K562 (cell line): ENCODE measurements around the gene PRKAR2B. TPM values are rescaled to one million over a fixed set of nuclear protein-coding genes. Genes with fewer than 3 reads are reported as not detected.

Experiments used
- BRD4 ChIP-seq: fragments of 200-600 bp; sonication (generic); IDR thresholded peaks from 2 replicates; pipeline ENCODE4 v1.6.1; 2017; ENCODE audit warnings: inconsistent platforms
- CHCHD3 ChIP-seq: fragments of 250-450 bp; sonication (Bioruptor Pico); IDR thresholded peaks from 2 replicates; pipeline ENCODE4 v2.1.2; 2022; ENCODE audit warnings: mild to moderate bottlenecking
- DDX20 ChIP-seq: fragments of 450-650 bp; IDR thresholded peaks from 2 replicates; pipeline ENCODE4 v1.6.1; 2016; ENCODE audit warnings: missing genetic modification characterization, low read depth, mild to moderate bottlenecking, missing compliant biosample characterization, moderate library complexity
- E2F4 ChIP-seq: sonication (generic); formaldehyde crosslinking; IDR thresholded peaks from 2 replicates; pipeline ENCODE4 v1.8.0; 2022; ENCODE audit warnings: mild to moderate bottlenecking, low read depth, missing genetic modification reagents
- E2F5 ChIP-seq: sonication (generic); formaldehyde crosslinking; IDR thresholded peaks from 2 replicates; pipeline ENCODE4 v1.8.0; 2022; ENCODE audit warnings: mild to moderate bottlenecking, missing genetic modification reagents
- GABPA ChIP-seq: fragments of 200-800 bp; sonication (Bioruptor generic); conservative IDR thresholded peaks from 2 replicates; pipeline ENCODE4 v1.6.1; 2016; ENCODE audit warnings: low read depth, missing genetic modification characterization, missing compliant biosample characterization
- HDGF ChIP-seq: fragments of 450-650 bp; IDR thresholded peaks from 2 replicates; pipeline ENCODE4 v1.6.1; 2016
- HMG20A ChIP-seq: fragments of 450-650 bp; formaldehyde crosslinking; conservative IDR thresholded peaks from 2 replicates; pipeline ENCODE4 v1.4.0; 2020; ENCODE audit warnings: mild to moderate bottlenecking, mixed read lengths
- HNRNPH1 ChIP-seq: fragments of 200-400 bp; formaldehyde crosslinking; optimal IDR thresholded peaks from 2 replicates; pipeline ENCODE3; 2017; ENCODE audit warnings: low read depth, mild to moderate bottlenecking, low read length, moderate library complexity
- IFI16 ChIP-seq: fragments of 250-450 bp; sonication (Bioruptor Pico); IDR thresholded peaks from 2 replicates; pipeline ENCODE4 v2.1.2; 2022; ENCODE audit warnings: mild to moderate bottlenecking, inconsistent platforms
- MCM2 ChIP-seq: fragments of 450-650 bp; IDR thresholded peaks from 2 replicates; pipeline ENCODE4 v1.6.1; 2017; ENCODE audit warnings: low read depth, mild to moderate bottlenecking
- NFXL1 ChIP-seq: fragments of 450-650 bp; formaldehyde crosslinking; IDR thresholded peaks from 2 replicates; pipeline ENCODE4 v1.4.0; 2021; ENCODE audit warnings: mild to moderate bottlenecking
- NFYB ChIP-seq: IDR thresholded peaks from 2 replicates; pipeline ENCODE4 v1.6.1; 2011; ENCODE audit warnings: mild to moderate bottlenecking, moderate library complexity; ENCODE audit not compliant: insufficient read length; ENCODE audit errors: extremely low read depth
- POLR2AphosphoS5 ChIP-seq: IDR thresholded peaks from 2 replicates; pipeline ENCODE4 v1.6.1; 2011; ENCODE audit warnings: mild to moderate bottlenecking, low read depth, low read length, moderate library complexity; ENCODE audit not compliant: control insufficient read depth, insufficient read depth
- PRPF4 ChIP-seq: fragments of 200-400 bp; formaldehyde crosslinking; IDR thresholded peaks from one replicate; pipeline ENCODE4 v1.6.1; 2017; ENCODE audit warnings: low read length, low read depth, mild to moderate bottlenecking; ENCODE audit not compliant: insufficient read depth, poor library complexity, severe bottlenecking
- SMAD1 ChIP-seq: fragments of 150-350 bp; IDR thresholded peaks from 2 replicates; pipeline ENCODE4 v1.6.1; 2014; ENCODE audit warnings: low read length, low read depth; ENCODE audit not compliant: partially characterized antibody
- SNAPC5 ChIP-seq: fragments of 250-450 bp; sonication (Bioruptor Pico); IDR thresholded peaks from 2 replicates; pipeline ENCODE4 v1.8.0; 2021; ENCODE audit warnings: moderate library complexity, mild to moderate bottlenecking, inconsistent platforms
- SRF ChIP-seq, 2 experiments: fragments of 250-450, 450-650 bp in 1 of 2; sonication (Bioruptor Pico) in 1 of 2; sonication (generic) in 1 of 2; formaldehyde crosslinking; IDR thresholded peaks; 2 replicates each; pipeline versions ENCODE4 v1.5.0 to v1.5.1; 2020 to 2022; ENCODE audit warnings: mild to moderate bottlenecking in 1 of 2, missing genetic modification reagents in 1 of 2
- ZNF165 ChIP-seq: fragments of 250-450 bp; sonication (Bioruptor Pico); IDR thresholded peaks from 2 replicates; pipeline ENCODE4 v1.4.0; 2020; ENCODE audit warnings: borderline replicate concordance
- ZNF280A ChIP-seq: fragments of 450-650 bp; IDR thresholded peaks from 2 replicates; pipeline ENCODE4 v1.6.1; 2018; ENCODE audit warnings: mild to moderate bottlenecking, low read depth; ENCODE audit not compliant: partially characterized antibody
- ZNF3 ChIP-seq: fragments of 250-450 bp; sonication (Bioruptor Pico); IDR thresholded peaks from 2 replicates; pipeline ENCODE4 v1.5.0; 2021; ENCODE audit warnings: mild to moderate bottlenecking, moderate library complexity
- ZNF316 ChIP-seq: fragments of 450-650 bp; IDR thresholded peaks from 2 replicates; pipeline ENCODE4 v1.6.1; 2016
- ZNF561 ChIP-seq: fragments of 450-650 bp; formaldehyde crosslinking; conservative IDR thresholded peaks from 2 replicates; pipeline ENCODE4 v1.4.0; 2020; ENCODE audit warnings: mild to moderate bottlenecking, moderate library complexity
- polyA plus RNA-seq, 8 experiments: library from polyadenylated mRNA; depleted of rRNA in 4 of 8; stranded (reverse) in 5 of 8; unstranded in 3 of 8; fragments of >200 nt; fragmentation: Nextera tagmentation in 2 of 8; fragmentation: Illumina TruSeq in 1 of 8; extraction: Ambion mirVana in 2 of 8; extraction: Trizol in 1 of 8; gene quantifications; 2 replicates each; pipeline versions ENCODE4 v1.2.1 to v1.2.3, GENCODE V29; 2011 to 2014; ENCODE audit warnings: inconsistent platforms in 1 of 8, missing spikeins in 1 of 8
- total RNA-seq, 7 experiments: library from RNA; depleted of rRNA in 6 of 7; stranded (reverse); fragments of >200 nt in 6 of 7; fragmentation: Illumina TruSeq in 2 of 7; extraction: Trizol in 2 of 7; gene quantifications; 2 replicates each; pipeline versions ENCODE4 v1.2.1 to v1.2.3, GENCODE V29; 2011 to 2021; ENCODE audit warnings: low replicate concordance in 1 of 7

PRKAR2B gene
- total and polyA plus RNA-seq, 9 of the 15 experiments (the other 6 are each of a cell fraction or from before 2014, with no cell fraction given), result 59.0 to 173 (median 129) TPM

GRCh38 chr7:107064255-107064654 lies 19.8 kb downstream of the PRKAR2B start (continued):
- TF ChIP-seq E2F5 (CRISPR knock-in tag) (no peak), IFI16 (CRISPR knock-in tag) (no peak), POLR2AphosphoS5 (no peak), ZNF165 (CRISPR knock-in tag) (no peak), ZNF3 (CRISPR knock-in tag) (no peak), HNRNPH1 (no peak), E2F4 (CRISPR knock-in tag) (no peak), SRF (CRISPR knock-in tag; IDR thresholded peaks at IDR 0.05) (no peak), SNAPC5 (no peak), NFYB (no peak), DDX20 (tag) (no peak), HMG20A (CRISPR knock-in tag) (no peak), SMAD1 (no peak), ZNF280A (no peak), MCM2 (no peak), ZNF316 (0 out of 2 replicates have a peak, but pooled peaks have one; percentile 16), BRD4 (no peak), HDGF (no peak), PRPF4 (no peak), ZNF561 (CRISPR knock-in tag) (no peak), GABPA (no peak), NFXL1 (CRISPR knock-in tag) (no peak), CHCHD3 (no peak)
